Osteocyte (in vitro differentiated cells): Measurements from ENCODE around the gene EPG5. TPM values are rescaled to one million over a fixed set of nuclear protein-coding genes. Genes with fewer than 3 reads are reported as not detected.
"Not testable (repeated sequence)": the region's sequence is repeated elsewhere in the genome, so short reads cannot be mapped to it uniquely, and the experiment has no call there.

ENCODE experiments used
- DNase-seq: peaks from one replicate; pipeline ENCODE4 v3.0.0; 2021; ENCODE audit warnings: mixed read lengths; ENCODE audit not compliant: unreplicated experiment; ENCODE audit errors: extremely low spot score
- H3K27ac Mint-ChIP-seq: one replicate; pipeline ENCODE4 v1.8.0; 2021; ENCODE audit warnings: mild to moderate bottlenecking, mixed read lengths; ENCODE audit not compliant: unreplicated experiment
- H3K27me3 Mint-ChIP-seq: one replicate; pipeline ENCODE4 v1.8.0; 2021; ENCODE audit warnings: mixed read lengths; ENCODE audit not compliant: unreplicated experiment
- H3K36me3 Mint-ChIP-seq: one replicate; pipeline ENCODE4 v1.8.0; 2021; ENCODE audit warnings: mixed read lengths; ENCODE audit not compliant: unreplicated experiment
- H3K4me1 Mint-ChIP-seq: one replicate; pipeline ENCODE4 v1.8.0; 2021; ENCODE audit warnings: mixed read lengths; ENCODE audit not compliant: unreplicated experiment
- H3K4me3 Mint-ChIP-seq: one replicate; pipeline ENCODE4 v1.8.0; 2021; ENCODE audit warnings: mild to moderate bottlenecking, moderate library complexity, mixed read lengths; ENCODE audit not compliant: unreplicated experiment
- H3K9me3 Mint-ChIP-seq: one replicate; pipeline ENCODE4 v1.8.0; 2021; ENCODE audit warnings: mixed read lengths; ENCODE audit not compliant: unreplicated experiment
- CTCF ChIP-seq: fragments of 200-600 bp; sonication (generic); IDR thresholded peaks from 2 replicates; pipeline ENCODE4 v1.5.0; 2021; ENCODE audit warnings: antibody characterized with exemption, mild to moderate bottlenecking, moderate library complexity
- total RNA-seq: library from RNA; stranded (reverse); gene quantifications from 2 replicates; pipeline ENCODE4 v1.2.1, GENCODE V29; 2021

EPG5 gene
- total RNA-seq, 1 donor from 2014 or later = 30.9 TPM

- Mint-ChIP-seq H3K9me3 (peaks cover 9% of the 10 kb centered on the region), H3K36me3 (no peaks in the 10 kb centered on the region), H3K4me3 (no peak overlapping the region), H3K4me1 (no peaks in the 10 kb centered on the region), H3K27ac (no peak overlapping the region), H3K27me3 (no peaks in the 10 kb centered on the region)
- DNase-seq = no peak
- TF ChIP-seq CTCF = no peak
Measured at GRCh38 chr18:45817543-45817942, 149.6 kb downstream of the EPG5 start.

GRCh38 chr18:45814733-45815132, 152.4 kb downstream of the EPG5 start:
- not testable (repeated sequence) for H3K9me3 Mint-ChIP-seq, H3K4me3 Mint-ChIP-seq, H3K27ac Mint-ChIP-seq, H3K4me1 Mint-ChIP-seq, H3K36me3 Mint-ChIP-seq, H3K27me3 Mint-ChIP-seq, DNase-seq

DNA sequence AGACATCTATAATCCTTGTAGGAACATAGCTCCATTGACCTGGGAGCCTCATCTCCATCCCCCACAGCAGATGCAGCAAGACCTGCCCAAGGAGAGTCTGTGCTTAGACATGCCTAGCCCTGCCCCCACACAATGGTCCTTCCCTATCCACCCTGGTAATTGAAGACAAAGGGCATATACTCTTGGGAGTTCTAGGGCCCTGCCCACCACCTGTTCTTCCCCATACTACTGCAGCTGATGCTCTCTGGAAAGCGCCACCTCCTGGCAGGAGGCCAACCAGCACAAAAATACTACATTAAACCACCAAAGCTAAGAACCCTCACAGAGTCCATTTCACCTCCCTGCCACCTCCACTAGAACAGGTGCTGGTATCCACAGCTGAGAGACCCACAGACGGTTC, 160.0 kb downstream of the EPG5 start:
- not testable (repeated sequence) for DNase-seq, H3K27ac Mint-ChIP-seq, H3K4me3 Mint-ChIP-seq, H3K27me3 Mint-ChIP-seq
- H3K9me3 Mint-ChIP-seq = peaks cover 39% of the 10 kb centered on the region
- peaks cover 13% of the 10 kb centered on the region for H3K36me3 Mint-ChIP-seq
- H3K4me1 Mint-ChIP-seq = peaks cover 20% of the 10 kb centered on the region

GRCh38 chr18:45806226-45806625, 160.9 kb downstream of the EPG5 start:
- no peak for DNase-seq
- Mint-ChIP-seq H3K4me1 (peaks cover 30% of the 10 kb centered on the region), H3K27me3 (no peaks in the 10 kb centered on the region), H3K27ac (no peak overlapping the region), H3K4me3 (no peak overlapping the region), H3K36me3 (peaks cover 10% of the 10 kb centered on the region), H3K9me3 (peaks cover 39% of the 10 kb centered on the region)
- TF ChIP-seq CTCF = no peak

GRCh38 chr18:45805551-45805950, 161.6 kb downstream of the EPG5 start:
- peaks cover 10% of the 10 kb centered on the region for H3K36me3 Mint-ChIP-seq
- peaks cover 33% of the 10 kb centered on the region for H3K4me1 Mint-ChIP-seq
- no peak for DNase-seq
- no peak for TF ChIP-seq CTCF
- H3K27me3 Mint-ChIP-seq = no peaks in the 10 kb centered on the region
- peaks cover 39% of the 10 kb centered on the region for H3K9me3 Mint-ChIP-seq
- H3K27ac Mint-ChIP-seq = no peak overlapping the region
- H3K4me3 Mint-ChIP-seq = no peak overlapping the region

DNA sequence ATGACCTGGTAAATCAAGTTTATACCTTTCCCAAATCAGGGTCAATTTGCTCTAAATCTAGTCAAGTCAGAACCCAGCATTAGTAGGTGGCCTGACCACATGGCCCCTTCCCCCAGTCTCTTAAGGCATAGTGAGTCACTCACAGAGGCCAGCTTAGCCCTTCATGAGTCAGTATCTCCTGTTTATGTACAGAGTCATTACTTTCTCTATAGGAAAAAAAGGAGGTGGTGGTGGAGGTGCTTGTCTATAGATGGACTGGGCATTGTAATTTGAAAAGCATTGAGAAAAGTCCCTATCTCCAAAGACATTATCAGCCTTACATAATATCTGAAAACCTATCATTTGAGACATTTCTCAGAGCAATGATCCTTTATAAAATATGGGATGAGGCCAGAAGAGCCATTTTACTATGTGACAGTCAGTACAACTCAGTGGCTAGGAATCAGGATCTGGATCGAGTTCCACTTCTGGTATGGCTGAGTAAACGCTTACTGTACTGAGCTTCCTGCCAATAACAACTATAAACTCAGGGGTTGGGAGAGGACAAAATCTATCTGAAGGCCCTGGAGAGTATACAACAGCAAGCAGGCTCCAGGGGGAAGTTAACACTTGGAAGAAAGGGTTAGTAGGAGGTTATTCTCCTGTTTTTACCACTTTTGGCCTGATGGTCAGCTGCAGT, 164.2 kb downstream of the EPG5 start:
- Mint-ChIP-seq H3K9me3 (peaks cover 30% of the 10 kb centered on the region), H3K27ac (peak overlapping the region; percentile 86), H3K27me3 (no peaks in the 10 kb centered on the region), H3K4me1 (peaks cover 34% of the 10 kb centered on the region), H3K36me3 (peaks cover 12% of the 10 kb centered on the region), H3K4me3 (no peak overlapping the region)
- TF ChIP-seq CTCF = no peak
- DNase-seq = no peak
